GM12801 (cell line): ENCODE results near the gene PHACTR1.

Experiments used
- CTCF ChIP-seq: IDR thresholded peaks from one replicate; pipeline ENCODE4 v1.5.1; 2011; ENCODE audit warnings: control low read depth; ENCODE audit not compliant: insufficient read length; ENCODE audit errors: extremely low read depth

The PHACTR1 gene

GRCh38 chr6:13178107-13178506, 461.5 kb downstream of the PHACTR1 start:
- TF ChIP-seq CTCF: no peak

GRCh38 chr6:13180538-13180937, 464.0 kb downstream of the PHACTR1 start:
- TF ChIP-seq CTCF: no peak

GRCh38 chr6:13181393-13181792, 464.8 kb downstream of the PHACTR1 start:
- no peak for TF ChIP-seq CTCF

- TF ChIP-seq CTCF: no peak
Observed at GRCh38 chr6:13183415-13184088, 467.0 kb downstream of the PHACTR1 start.

GRCh38 chr6:13184089-13184468, 467.5 kb downstream of the PHACTR1 start:
- TF ChIP-seq CTCF: no peak

- TF ChIP-seq CTCF: no peak
Observed at GRCh38 chr6:13184547-13184946, 468.0 kb downstream of the PHACTR1 start.

- no peak for TF ChIP-seq CTCF
Observed at GRCh38 chr6:13186861-13187260, 470.3 kb downstream of the PHACTR1 start.
